ENCODE results near the gene PLBD1.

The PLBD1 gene

DNA sequence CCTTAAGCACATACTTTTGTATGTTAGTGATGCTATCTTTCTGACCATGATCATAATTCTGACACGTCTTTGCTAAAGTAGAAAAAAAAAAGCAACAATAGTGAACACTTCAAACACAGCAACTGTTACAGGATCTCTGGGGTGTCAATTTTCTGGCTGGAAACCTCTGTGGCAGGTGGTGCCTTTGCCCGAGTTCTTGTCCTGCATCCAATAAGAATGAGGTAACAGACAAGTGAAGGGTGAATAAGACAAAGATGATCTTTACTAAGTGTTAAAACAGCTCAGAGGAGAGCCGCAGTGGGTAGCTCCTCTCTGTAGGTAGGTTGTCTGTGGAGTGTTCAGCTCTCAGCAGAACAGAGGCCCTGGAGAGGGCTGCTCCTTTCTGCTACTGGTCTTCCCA is 20.9 kb upstream of the PLBD1 start:
- H3K4me2 ChIP-seq (ENCODE audit: low read length) = no peak overlapping the region
- H3K9me3 ChIP-seq (ENCODE audit: low read length) = peaks cover 10% of the 10 kb centered on the region
- no peak overlapping the region for H3K9ac ChIP-seq (ENCODE audit: low read length)
- H3K9me2 ChIP-seq (ENCODE audit: low read depth, low read length) = no peaks in the 10 kb centered on the region
- H3K27me3 ChIP-seq (ENCODE audit: insufficient read depth, low read length) = no peaks in the 10 kb centered on the region
- H3K27ac ChIP-seq (ENCODE audit: low read depth, low read length, poor library complexity, severe bottlenecking) = no peak overlapping the region
- H3K79me2 ChIP-seq (ENCODE audit: insufficient read depth, low read length) = no peaks in the 10 kb centered on the region
- H2AFZ ChIP-seq (ENCODE audit: low read length) = no peak overlapping the region
- no peak overlapping the region for H3K4me3 ChIP-seq (ENCODE audit: low read depth, low read length, poor library complexity, severe bottlenecking)
- no peaks in the 10 kb centered on the region; the same call in 1 of the 2 replicates for H3F3A ChIP-seq (ENCODE audit: insufficient read depth, low read length)
- H3K36me3 ChIP-seq (ENCODE audit: insufficient read depth, low read length) = peaks cover 3% of the 10 kb centered on the region
- peaks cover 30% of the 10 kb centered on the region for H3K4me1 ChIP-seq (ENCODE audit: insufficient read depth, low read length, severe bottlenecking)
- TF ChIP-seq, protein P1, sequence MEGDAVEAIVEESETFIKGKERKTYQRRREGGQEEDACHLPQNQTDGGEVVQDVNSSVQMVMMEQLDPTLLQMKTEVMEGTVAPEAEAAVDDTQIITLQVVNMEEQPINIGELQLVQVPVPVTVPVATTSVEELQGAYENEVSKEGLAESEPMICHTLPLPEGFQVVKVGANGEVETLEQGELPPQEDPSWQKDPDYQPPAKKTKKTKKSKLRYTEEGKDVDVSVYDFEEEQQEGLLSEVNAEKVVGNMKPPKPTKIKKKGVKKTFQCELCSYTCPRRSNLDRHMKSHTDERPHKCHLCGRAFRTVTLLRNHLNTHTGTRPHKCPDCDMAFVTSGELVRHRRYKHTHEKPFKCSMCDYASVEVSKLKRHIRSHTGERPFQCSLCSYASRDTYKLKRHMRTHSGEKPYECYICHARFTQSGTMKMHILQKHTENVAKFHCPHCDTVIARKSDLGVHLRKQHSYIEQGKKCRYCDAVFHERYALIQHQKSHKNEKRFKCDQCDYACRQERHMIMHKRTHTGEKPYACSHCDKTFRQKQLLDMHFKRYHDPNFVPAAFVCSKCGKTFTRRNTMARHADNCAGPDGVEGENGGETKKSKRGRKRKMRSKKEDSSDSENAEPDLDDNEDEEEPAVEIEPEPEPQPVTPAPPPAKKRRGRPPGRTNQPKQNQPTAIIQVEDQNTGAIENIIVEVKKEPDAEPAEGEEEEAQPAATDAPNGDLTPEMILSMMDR (IDR thresholded peaks at IDR 0.05; ENCODE audit: low read length) = no peak
- TF ChIP-seq EZH2 (IDR thresholded peaks at IDR 0.05; ENCODE audit: borderline replicate concordance, low read length) = no peak
- H4K20me1 ChIP-seq (ENCODE audit: insufficient read depth, low read length) = no peaks in the 10 kb centered on the region

DNA sequence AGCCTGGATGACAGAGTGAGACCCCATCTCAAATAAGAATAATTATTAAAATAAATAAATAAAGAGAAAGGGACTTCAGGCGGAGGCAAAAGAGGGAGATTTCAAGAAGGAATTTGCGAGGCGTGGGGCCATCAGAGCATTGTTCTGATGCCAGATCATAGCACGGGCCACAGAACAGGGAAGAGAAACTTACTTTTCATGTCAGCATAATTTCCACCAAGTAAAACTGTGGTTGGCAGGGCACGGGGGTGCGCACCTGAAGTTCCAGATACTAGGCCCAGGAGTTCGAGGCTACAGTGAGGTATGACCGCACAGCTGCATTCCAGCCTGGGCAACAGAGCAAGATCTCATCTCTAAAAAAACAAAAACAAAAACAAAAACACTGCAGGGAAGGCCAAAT is 11.0 kb upstream of the PLBD1 start:
- H3K4me2 ChIP-seq (ENCODE audit: low read length) = no peak overlapping the region
- no peaks in the 10 kb centered on the region for H3K27me3 ChIP-seq (ENCODE audit: insufficient read depth, low read length)
- no peak overlapping the region for H3K4me3 ChIP-seq (ENCODE audit: low read depth, low read length, poor library complexity, severe bottlenecking)
- H3K9me2 ChIP-seq (ENCODE audit: low read depth, low read length) = no peaks in the 10 kb centered on the region
- H3K4me1 ChIP-seq (ENCODE audit: insufficient read depth, low read length, severe bottlenecking) = peaks cover 54% of the 10 kb centered on the region
- TF ChIP-seq, protein P1 (IDR thresholded peaks at IDR 0.05; ENCODE audit: low read length) = no peak
- TF ChIP-seq EZH2 (IDR thresholded peaks at IDR 0.05; ENCODE audit: borderline replicate concordance, low read length) = no peak
- peak overlapping the region; percentile 78 for H3K27ac ChIP-seq (ENCODE audit: low read depth, low read length, poor library complexity, severe bottlenecking)
- H3F3A ChIP-seq (ENCODE audit: insufficient read depth, low read length) = peaks cover 15% of the 10 kb centered on the region; the same call in 1 of the 2 replicates
- no peaks in the 10 kb centered on the region for H3K79me2 ChIP-seq (ENCODE audit: insufficient read depth, low read length)
- H3K36me3 ChIP-seq (ENCODE audit: insufficient read depth, low read length) = no peaks in the 10 kb centered on the region
- no peak overlapping the region; the same call in 1 of the 2 replicates for H3K9ac ChIP-seq (ENCODE audit: low read length)
- no peaks in the 10 kb centered on the region for H3K9me3 ChIP-seq (ENCODE audit: low read length)
- no peaks in the 10 kb centered on the region for H4K20me1 ChIP-seq (ENCODE audit: insufficient read depth, low read length)
- H2AFZ ChIP-seq (ENCODE audit: low read length) = no peak overlapping the region

DNA sequence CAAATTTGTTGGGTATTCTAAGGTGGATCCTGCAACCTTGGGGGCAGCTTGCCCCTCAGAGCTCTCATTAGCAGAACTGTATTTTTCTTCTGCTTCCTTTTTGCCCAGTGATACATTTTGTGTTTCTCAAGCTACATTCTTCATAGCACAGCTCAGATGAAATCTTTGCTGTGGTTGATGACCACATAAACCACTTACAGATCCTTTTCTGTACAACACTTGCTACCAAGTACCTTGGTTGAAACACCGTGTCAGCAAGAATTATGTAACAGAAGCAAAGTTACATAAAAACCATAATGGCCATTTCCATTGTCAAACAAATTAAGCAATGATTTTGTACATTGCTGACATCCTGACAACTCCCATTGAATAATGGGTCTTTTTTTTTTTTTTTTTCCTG is 9.7 kb upstream of the PLBD1 start:
- Histone ChIP-seq H2AFZ (ENCODE audit: low read length) (no peak overlapping the region), H3K9me2 (ENCODE audit: low read depth, low read length) (no peaks in the 10 kb centered on the region), H3K36me3 (ENCODE audit: insufficient read depth, low read length) (no peaks in the 10 kb centered on the region), H3K27me3 (ENCODE audit: insufficient read depth, low read length) (no peaks in the 10 kb centered on the region), H3K4me2 (ENCODE audit: low read length) (peak overlapping the region; percentile 55), H3K27ac (ENCODE audit: low read depth, low read length, poor library complexity, severe bottlenecking) (peak overlapping the region; percentile 91), H3F3A (ENCODE audit: insufficient read depth, low read length) (peaks cover 15% of the 10 kb centered on the region; the same call in 1 of the 2 replicates), H4K20me1 (ENCODE audit: insufficient read depth, low read length) (no peaks in the 10 kb centered on the region), H3K9me3 (ENCODE audit: low read length) (no peaks in the 10 kb centered on the region), H3K4me3 (ENCODE audit: low read depth, low read length, poor library complexity, severe bottlenecking) (no peak overlapping the region), H3K79me2 (ENCODE audit: insufficient read depth, low read length) (no peaks in the 10 kb centered on the region), H3K9ac (ENCODE audit: low read length) (no peak overlapping the region; the same call in 1 of the 2 replicates), H3K4me1 (ENCODE audit: insufficient read depth, low read length, severe bottlenecking) (peaks cover 64% of the 10 kb centered on the region)
- TF ChIP-seq, protein P1 (IDR thresholded peaks at IDR 0.05; ENCODE audit: low read length) = no peak
- no peak for TF ChIP-seq EZH2 (IDR thresholded peaks at IDR 0.05; ENCODE audit: borderline replicate concordance, low read length)

Data from OCI-LY1 (cell line).